GM12864 (cell line): ENCODE measurements around the gene ULK3.

Experiments used
- DNase-seq: peaks from one replicate; pipeline ENCODE4 v3.0.0-alpha.2; 2011; ENCODE audit warnings: low read depth
- H3K4me3 ChIP-seq: 2 replicates; pipeline ENCODE4 v1.5.1; 2011; ENCODE audit warnings: mild to moderate bottlenecking, low read depth, low read length, control low read depth
- CTCF ChIP-seq: IDR thresholded peaks from 2 replicates; pipeline ENCODE4 v1.5.1; 2011; ENCODE audit warnings: low read depth, mild to moderate bottlenecking, moderate library complexity, low read length, control low read depth, inconsistent platforms; ENCODE audit errors: missing control alignments

ULK3 gene

GRCh38 chr15:74842581-74843444 is at the start of gene ULK3:
Gene ULK3, minus strand, starts transcription at chr15:74843156. Its CDS starts 51 bp downstream, at chr15:74843105.
- peak; percentile 48 for DNase-seq
- peak within 1 kb of the TSS; percentile 86 for H3K4me3 ChIP-seq
- TF ChIP-seq CTCF: peak; percentile 57

GRCh38 chr15:74892313-74892712 is 49.4 kb upstream of the ULK3 start:
- no peak overlapping the region for H3K4me3 ChIP-seq
- TF ChIP-seq CTCF: no peak
- DNase-seq: no peak

GRCh38 chr15:74891469-74891868 is 48.5 kb upstream of the ULK3 start:
- TF ChIP-seq CTCF: no peak
- no peak overlapping the region for H3K4me3 ChIP-seq
- no peak for DNase-seq

GRCh38 chr15:74890665-74890960 is 47.7 kb upstream of the ULK3 start:
- no peak for TF ChIP-seq CTCF
- no peak for DNase-seq
- H3K4me3 ChIP-seq: peak overlapping the region; percentile 92

GRCh38 chr15:74889883-74890664 is 47.1 kb upstream of the ULK3 start, which contains the start of gene MPI:
Gene MPI, plus strand, starts transcription at chr15:74890042. Its CDS starts 32 bp downstream, at chr15:74890074.
- no peak for TF ChIP-seq CTCF
- DNase-seq: no peak
- H3K4me3 ChIP-seq: peak within 1 kb of the TSS; percentile 92

GRCh38 chr15:74889390-74889882 is 46.5 kb upstream of the ULK3 start:
- no peak for DNase-seq
- TF ChIP-seq CTCF: no peak
- H3K4me3 ChIP-seq: peak overlapping the region; percentile 92
